AG04449 (cell line): Measurements from ENCODE around the gene TDRD7.

ENCODE experiments used
- CTCF ChIA-PET: fragments of 350-600 bp; formaldehyde crosslinking; extraction: SDS; loops from one replicate; lab custom pipeline; 2021; ENCODE audit warnings: antibody characterized with exemption; lab: Yijun Ruan, JAX
- POLR2A ChIA-PET: fragments of 400-600, 350-600 bp; formaldehyde crosslinking; extraction: SDS; loops from one replicate; lab custom pipeline; 2020; ENCODE audit warnings: antibody characterized with exemption, inconsistent platforms; lab: Yijun Ruan, JAX
- DNase-seq: peaks from one replicate; pipeline ENCODE4 v3.0.0-alpha.2; 2010; ENCODE audit warnings: low read depth, low spot score
- H3K4me3 ChIP-seq: 2 replicates; pipeline ENCODE4 v1.5.1; 2011; ENCODE audit warnings: low read depth, mild to moderate bottlenecking, control low read depth, low read length
- CTCF ChIP-seq: IDR thresholded peaks from one replicate; pipeline ENCODE4 v1.5.1; 2011; ENCODE audit warnings: mild to moderate bottlenecking, moderate library complexity, low read length, control low read depth, inconsistent platforms; ENCODE audit not compliant: insufficient read depth; ENCODE audit errors: missing control alignments

Gene TDRD7

GRCh38 chr9:97521576-97522333 lies 109.9 kb downstream of the TDRD7 start:
- no peak overlapping the region for H3K4me3 ChIP-seq
- POLR2A ChIA-PET = no interaction called here
- CTCF ChIA-PET = no interaction called here
- no peak for TF ChIP-seq CTCF
- no peak for DNase-seq

DNA sequence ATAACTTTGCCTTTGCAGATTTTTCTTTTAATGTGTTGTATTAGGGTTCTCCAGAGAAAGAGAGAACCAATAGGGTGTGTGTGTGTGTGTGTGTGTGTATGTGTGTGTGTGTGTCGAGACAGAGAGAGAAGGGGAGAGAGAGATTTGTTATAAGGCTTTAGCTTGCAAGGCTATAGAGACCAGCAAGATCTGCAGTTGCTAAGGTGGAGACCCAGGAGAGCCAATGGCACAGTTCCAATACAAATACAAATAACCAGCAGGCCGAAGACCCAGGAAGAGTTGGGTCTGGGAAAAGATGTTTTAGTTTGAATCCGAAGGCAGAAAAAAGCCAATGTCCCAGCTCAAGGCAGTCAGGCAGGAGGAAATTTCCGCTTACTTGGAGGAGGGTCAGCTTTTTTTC lies 112.5 kb downstream of the TDRD7 start:
- ChIA-PET POLR2A (no interaction called here), CTCF (no interaction called here)
- H3K4me3 ChIP-seq = no peak overlapping the region
- DNase-seq = no peak
- TF ChIP-seq CTCF = no peak

DNA sequence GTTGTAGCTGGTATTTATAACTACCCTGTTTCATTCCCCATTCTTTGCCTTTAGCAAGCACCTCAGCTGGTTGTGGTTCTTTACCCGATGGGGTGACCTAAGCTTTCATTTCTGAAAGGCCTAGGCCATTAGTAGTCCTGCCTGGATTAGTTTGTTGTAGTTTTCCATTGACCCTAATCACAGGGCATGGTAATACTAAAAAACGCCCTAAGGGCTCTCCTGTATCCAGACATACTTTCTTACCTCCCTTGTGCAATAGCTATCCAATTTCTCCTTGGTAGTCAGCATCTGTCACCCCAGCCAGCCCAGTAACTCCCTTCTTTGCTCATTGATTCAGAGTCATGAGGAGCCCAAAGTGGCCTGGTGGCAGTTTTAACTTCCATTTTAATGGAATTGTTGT lies 113.6 kb downstream of the TDRD7 start:
- POLR2A ChIA-PET = no interaction called here
- CTCF ChIA-PET = no interaction called here
- no peak overlapping the region for H3K4me3 ChIP-seq
- no peak for TF ChIP-seq CTCF
- peak; percentile 14 for DNase-seq

DNA sequence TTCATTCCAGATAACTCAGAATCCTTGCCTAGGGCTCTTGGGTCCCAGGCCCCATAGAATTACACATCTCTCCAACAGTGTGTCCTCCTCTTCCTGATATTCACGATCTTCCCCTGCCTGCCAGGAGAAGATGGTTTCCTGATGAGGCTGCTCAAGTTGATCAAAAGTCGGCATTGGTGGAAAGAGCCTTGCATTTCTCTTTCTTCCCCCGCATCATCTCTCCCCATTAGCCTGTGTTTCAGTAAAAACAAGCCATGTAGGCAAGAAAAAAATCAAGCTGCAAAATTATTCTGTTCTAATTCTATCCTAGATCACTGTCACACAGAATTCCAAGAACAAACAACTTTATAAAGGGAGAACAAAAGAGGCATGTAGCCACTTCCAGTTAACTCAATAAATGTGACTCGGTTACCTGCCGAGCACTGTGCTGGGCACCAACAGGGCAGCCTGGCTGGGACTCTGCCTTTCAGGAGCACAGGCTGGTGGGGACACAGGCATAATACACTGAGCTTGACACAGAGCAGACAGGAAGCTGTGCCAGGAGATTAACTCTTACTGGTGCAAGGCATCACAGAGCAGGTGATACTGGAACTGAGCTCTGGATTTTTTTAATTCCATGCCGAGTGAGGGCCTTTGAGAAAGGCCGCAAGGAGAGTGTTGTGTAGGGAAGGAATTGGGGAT lies 115.1 kb downstream of the TDRD7 start:
- H3K4me3 ChIP-seq = no peak overlapping the region
- no peak for DNase-seq
- CTCF ChIA-PET = no interaction called here
- POLR2A ChIA-PET = no interaction called here
- no peak for TF ChIP-seq CTCF

GRCh38 chr9:97527626-97528528 lies 116.0 kb downstream of the TDRD7 start:
- ChIA-PET CTCF (no interaction called here), POLR2A (no interaction called here)
- no peak for TF ChIP-seq CTCF
- DNase-seq = no peak
- no peak overlapping the region for H3K4me3 ChIP-seq

- ChIA-PET CTCF (no interaction called here), POLR2A (no interaction called here)
- DNase-seq = no peak
- no peak for TF ChIP-seq CTCF
- no peak overlapping the region for H3K4me3 ChIP-seq
Measured at GRCh38 chr9:97528529-97529230, 116.8 kb downstream of the TDRD7 start.
